Loucy (cell line): Measurements from ENCODE around the gene CELF4.
"Not testable (repeated sequence)": the region's sequence is repeated elsewhere in the genome, so short reads cannot be mapped to it uniquely, and the experiment has no call there.

ENCODE experiments used
- H2AFZ ChIP-seq: fragments of 200-600 bp; sonication (generic); 2 replicates; pipeline ENCODE4 v1.6.0; 2016; ENCODE audit warnings: antibody characterized with exemption, mild to moderate bottlenecking, low read length, moderate library complexity
- H3F3A ChIP-seq: fragments of 200-600 bp; 2 replicates; pipeline ENCODE4 v1.6.0; 2016; ENCODE audit warnings: antibody characterized with exemption, low read depth, mild to moderate bottlenecking
- H3K27me3 ChIP-seq: fragments of 200-600 bp; sonication (generic); 2 replicates; pipeline ENCODE4 v1.6.1; 2014; ENCODE audit warnings: low read length, mild to moderate bottlenecking; ENCODE audit not compliant: insufficient read depth, poor library complexity, severe bottlenecking
- H3K36me3 ChIP-seq: fragments of 200-600 bp; sonication (generic); 2 replicates; pipeline ENCODE4 v1.6.1; 2016; ENCODE audit warnings: low read length; ENCODE audit not compliant: insufficient read depth
- H3K4me1 ChIP-seq: fragments of 200-600 bp; sonication (generic); 2 replicates; pipeline ENCODE4 v1.5.1; 2014; ENCODE audit warnings: low read length, mild to moderate bottlenecking; ENCODE audit not compliant: insufficient read depth, poor library complexity, severe bottlenecking
- H3K4me2 ChIP-seq: fragments of 200-600 bp; sonication (generic); 2 replicates; pipeline ENCODE4 v1.6.0; 2014; ENCODE audit warnings: antibody characterized with exemption, low read length, low read depth, mild to moderate bottlenecking; ENCODE audit not compliant: poor library complexity, severe bottlenecking
- H3K4me3 ChIP-seq: fragments of 200-600 bp; sonication (generic); 2 replicates; pipeline ENCODE4 v1.5.1; 2014; ENCODE audit warnings: low read length, mild to moderate bottlenecking, mixed read lengths; ENCODE audit not compliant: poor library complexity, severe bottlenecking
- H3K79me2 ChIP-seq: fragments of 200-600 bp; sonication (generic); 2 replicates; pipeline ENCODE4 v1.6.1; 2014; ENCODE audit warnings: low read length; ENCODE audit not compliant: insufficient read depth
- H3K9ac ChIP-seq: fragments of 200-600 bp; sonication (generic); 2 replicates; pipeline ENCODE4 v1.6.0; 2014; ENCODE audit warnings: mild to moderate bottlenecking, low read depth, low read length, moderate library complexity; ENCODE audit not compliant: poor library complexity, severe bottlenecking
- H3K9me2 ChIP-seq: fragments of 200-600 bp; sonication (generic); replicated peaks from 2 replicates; pipeline ENCODE4 v1.6.1; 2016; ENCODE audit warnings: low read depth, low read length, mixed read lengths
- H3K9me3 ChIP-seq: fragments of 200-600 bp; sonication (generic); 2 replicates; pipeline ENCODE4 v1.6.1; 2014; ENCODE audit warnings: mild to moderate bottlenecking, antibody characterized with exemption, low read length, low read depth; ENCODE audit not compliant: insufficient read depth
- H4K20me1 ChIP-seq: fragments of 200-600 bp; sonication (generic); 2 replicates; pipeline ENCODE4 v1.6.0; 2014; ENCODE audit warnings: antibody characterized with exemption, low read length, mild to moderate bottlenecking; ENCODE audit not compliant: insufficient read depth, poor library complexity, severe bottlenecking
- CTCF ChIP-seq: fragments of 200-600 bp; sonication (generic); conservative IDR thresholded peaks from 2 replicates; pipeline ENCODE4 v1.5.1; 2014; ENCODE audit warnings: mild to moderate bottlenecking, antibody characterized with exemption, low read length
- EZH2phosphoT487 ChIP-seq: fragments of 200-600 bp; IDR thresholded peaks from 2 replicates; pipeline ENCODE4 v1.6.1; 2018; ENCODE audit warnings: antibody characterized with exemption, mild to moderate bottlenecking, moderate library complexity, borderline replicate concordance

CELF4 gene

GRCh38 chr18:37364237-37364636 lies 201.4 kb downstream of the CELF4 start:
- no peaks in the 10 kb centered on the region for H3K9me2 ChIP-seq
- H3K4me2 ChIP-seq, result no peak overlapping the region
- TF ChIP-seq EZH2phosphoT487 (no peak), CTCF (no peak)
- H3F3A ChIP-seq, result no peaks in the 10 kb centered on the region
- H3K9me3 ChIP-seq, result no peaks in the 10 kb centered on the region
- no peak overlapping the region for H2AFZ ChIP-seq
- no peaks in the 10 kb centered on the region for H4K20me1 ChIP-seq
- H3K27me3 ChIP-seq, result no peaks in the 10 kb centered on the region
- no peaks in the 10 kb centered on the region for H3K4me1 ChIP-seq
- H3K36me3 ChIP-seq, result no peaks in the 10 kb centered on the region
- H3K4me3 ChIP-seq, result no peak overlapping the region
- no peak overlapping the region for H3K9ac ChIP-seq
- no peaks in the 10 kb centered on the region for H3K79me2 ChIP-seq

- Histone ChIP-seq H3K9me2 (no peaks in the 10 kb centered on the region), H3K36me3 (no peaks in the 10 kb centered on the region), H3K4me1 (no peaks in the 10 kb centered on the region), H4K20me1 (no peaks in the 10 kb centered on the region), H3K4me3 (no peak overlapping the region), H3K9ac (no peak overlapping the region), H3K9me3 (no peaks in the 10 kb centered on the region), H3K79me2 (no peaks in the 10 kb centered on the region), H3K4me2 (no peak overlapping the region), H2AFZ (no peak overlapping the region), H3K27me3 (no peaks in the 10 kb centered on the region), H3F3A (no peaks in the 10 kb centered on the region)
- TF ChIP-seq CTCF (no peak), EZH2phosphoT487 (no peak)
Observed at GRCh38 chr18:37362158-37362890, 203.3 kb downstream of the CELF4 start.

GRCh38 chr18:37361335-37362157 lies 204.1 kb downstream of the CELF4 start:
- no peaks in the 10 kb centered on the region for H3K27me3 ChIP-seq
- no peaks in the 10 kb centered on the region for H3K79me2 ChIP-seq
- H3K4me1 ChIP-seq, result no peaks in the 10 kb centered on the region
- H3K9me2 ChIP-seq, result no peaks in the 10 kb centered on the region
- H3K4me2 ChIP-seq, result no peak overlapping the region
- no peaks in the 10 kb centered on the region for H4K20me1 ChIP-seq
- no peak overlapping the region for H3K9ac ChIP-seq
- H3F3A ChIP-seq, result no peaks in the 10 kb centered on the region
- no peak overlapping the region for H3K4me3 ChIP-seq
- H2AFZ ChIP-seq, result no peak overlapping the region
- H3K36me3 ChIP-seq, result no peaks in the 10 kb centered on the region
- no peaks in the 10 kb centered on the region for H3K9me3 ChIP-seq
- TF ChIP-seq EZH2phosphoT487, result no peak
- no peak for TF ChIP-seq CTCF

- not testable (repeated sequence) for H3K79me2 ChIP-seq, H3K9me3 ChIP-seq, H3K27me3 ChIP-seq, H3K4me2 ChIP-seq, H2AFZ ChIP-seq, H3K9ac ChIP-seq, H3F3A ChIP-seq, H3K9me2 ChIP-seq, H3K4me3 ChIP-seq, H4K20me1 ChIP-seq, H3K4me1 ChIP-seq, H3K36me3 ChIP-seq
Observed at GRCh38 chr18:37358061-37358460, 207.5 kb downstream of the CELF4 start.
